ENCODE measurements around the gene PREX1. TPM values are rescaled to one million over a fixed set of nuclear protein-coding genes. Genes with fewer than 3 reads are reported as not detected.

The PREX1 gene
- total RNA-seq, 4 donors from 2014 or later: 9.9 to 150 (median 18.4) TPM

DNA sequence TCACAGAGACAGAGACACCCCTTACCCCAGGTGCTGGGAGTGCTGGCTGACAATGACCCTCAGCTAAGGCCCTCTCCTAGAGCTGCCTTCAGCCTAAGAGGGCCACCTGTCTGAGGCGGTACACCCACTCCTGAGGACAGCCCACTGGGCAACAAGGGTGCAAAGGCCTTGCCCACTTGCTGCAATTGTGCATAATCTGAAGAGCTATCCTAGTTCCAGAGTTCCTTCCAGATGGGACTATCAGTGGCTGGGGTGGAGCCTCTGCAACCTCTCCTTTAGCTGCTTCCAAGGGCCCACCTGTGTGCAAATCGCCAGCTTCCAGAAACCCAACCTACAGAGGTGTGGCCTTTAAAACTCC is 87.5 kb downstream of the PREX1 start:
- DNase-seq: no peak
- no peaks in the 10 kb centered on the region for H3K27me3 ChIP-seq
- H3K4me3 ChIP-seq: no peak overlapping the region
- peaks cover 5 to 23% (median 11%) of the 10 kb centered on the region in 4 donors for H3K4me1 ChIP-seq
- no peaks in the 10 kb centered on the region for H3K36me3 ChIP-seq
- H3K27ac ChIP-seq: peak overlapping the region in 2 of 4 donors; percentile 1 to 9
- TF ChIP-seq POLR2A (IDR thresholded peaks at IDR 0.05): no peak
- TF ChIP-seq, protein P1, sequence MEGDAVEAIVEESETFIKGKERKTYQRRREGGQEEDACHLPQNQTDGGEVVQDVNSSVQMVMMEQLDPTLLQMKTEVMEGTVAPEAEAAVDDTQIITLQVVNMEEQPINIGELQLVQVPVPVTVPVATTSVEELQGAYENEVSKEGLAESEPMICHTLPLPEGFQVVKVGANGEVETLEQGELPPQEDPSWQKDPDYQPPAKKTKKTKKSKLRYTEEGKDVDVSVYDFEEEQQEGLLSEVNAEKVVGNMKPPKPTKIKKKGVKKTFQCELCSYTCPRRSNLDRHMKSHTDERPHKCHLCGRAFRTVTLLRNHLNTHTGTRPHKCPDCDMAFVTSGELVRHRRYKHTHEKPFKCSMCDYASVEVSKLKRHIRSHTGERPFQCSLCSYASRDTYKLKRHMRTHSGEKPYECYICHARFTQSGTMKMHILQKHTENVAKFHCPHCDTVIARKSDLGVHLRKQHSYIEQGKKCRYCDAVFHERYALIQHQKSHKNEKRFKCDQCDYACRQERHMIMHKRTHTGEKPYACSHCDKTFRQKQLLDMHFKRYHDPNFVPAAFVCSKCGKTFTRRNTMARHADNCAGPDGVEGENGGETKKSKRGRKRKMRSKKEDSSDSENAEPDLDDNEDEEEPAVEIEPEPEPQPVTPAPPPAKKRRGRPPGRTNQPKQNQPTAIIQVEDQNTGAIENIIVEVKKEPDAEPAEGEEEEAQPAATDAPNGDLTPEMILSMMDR (IDR thresholded peaks at IDR 0.05): no peak
- no peaks in the 10 kb centered on the region for H3K9me3 ChIP-seq

DNA sequence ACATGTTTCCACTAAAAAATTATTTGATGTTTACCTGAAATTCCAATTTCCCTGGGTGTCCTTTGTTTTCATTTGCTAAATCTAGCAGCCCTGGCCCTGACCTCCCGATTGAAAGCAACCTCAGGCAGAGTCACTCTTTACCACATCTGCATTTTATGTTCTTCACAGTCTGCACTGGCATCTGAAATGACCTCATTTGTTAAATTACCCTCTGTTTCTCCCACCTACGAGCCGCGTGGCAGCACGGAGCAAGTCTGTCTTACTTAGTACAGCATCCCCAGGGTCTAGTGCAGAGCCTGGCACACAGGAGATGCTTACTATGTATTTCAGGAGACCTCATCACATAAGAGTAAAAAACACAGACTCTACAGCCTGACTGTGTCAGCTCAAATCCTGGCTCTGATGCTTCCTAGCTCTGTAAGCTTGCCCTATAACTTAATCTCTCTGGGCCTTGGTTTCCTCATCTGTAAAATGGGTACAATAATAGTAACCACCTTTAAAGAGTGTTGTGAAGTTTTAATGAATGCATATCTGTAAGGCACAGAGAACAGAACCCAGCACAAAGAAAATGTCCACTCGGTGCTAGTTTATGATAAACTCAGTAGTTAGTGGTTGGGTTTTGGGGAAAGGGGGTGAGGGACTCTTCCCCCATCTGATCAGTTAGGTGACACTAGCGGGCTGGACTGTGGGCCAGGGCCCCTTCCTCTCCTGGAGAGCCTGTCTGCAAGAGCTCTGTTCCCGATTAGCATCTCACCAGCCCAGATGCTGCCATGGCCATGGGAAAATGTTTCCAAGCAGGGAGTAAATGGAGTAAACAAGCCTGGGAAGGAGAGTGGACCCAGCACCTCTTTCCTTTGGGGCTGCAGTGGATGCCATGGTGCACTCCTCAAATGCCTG is 88.2 kb downstream of the PREX1 start:
- TF ChIP-seq, protein P1 (IDR thresholded peaks at IDR 0.05): no peak
- no peak for TF ChIP-seq POLR2A (IDR thresholded peaks at IDR 0.05)
- Histone ChIP-seq H3K9me3 (no peaks in the 10 kb centered on the region), H3K4me1 (peaks cover 5 to 23% (median 11%) of the 10 kb centered on the region in 4 donors), H3K27ac (peak overlapping the region in 2 of 4 donors; percentile 1 to 42), H3K27me3 (no peaks in the 10 kb centered on the region), H3K36me3 (no peaks in the 10 kb centered on the region), H3K4me3 (no peak overlapping the region)
- DNase-seq: no peak

DNA sequence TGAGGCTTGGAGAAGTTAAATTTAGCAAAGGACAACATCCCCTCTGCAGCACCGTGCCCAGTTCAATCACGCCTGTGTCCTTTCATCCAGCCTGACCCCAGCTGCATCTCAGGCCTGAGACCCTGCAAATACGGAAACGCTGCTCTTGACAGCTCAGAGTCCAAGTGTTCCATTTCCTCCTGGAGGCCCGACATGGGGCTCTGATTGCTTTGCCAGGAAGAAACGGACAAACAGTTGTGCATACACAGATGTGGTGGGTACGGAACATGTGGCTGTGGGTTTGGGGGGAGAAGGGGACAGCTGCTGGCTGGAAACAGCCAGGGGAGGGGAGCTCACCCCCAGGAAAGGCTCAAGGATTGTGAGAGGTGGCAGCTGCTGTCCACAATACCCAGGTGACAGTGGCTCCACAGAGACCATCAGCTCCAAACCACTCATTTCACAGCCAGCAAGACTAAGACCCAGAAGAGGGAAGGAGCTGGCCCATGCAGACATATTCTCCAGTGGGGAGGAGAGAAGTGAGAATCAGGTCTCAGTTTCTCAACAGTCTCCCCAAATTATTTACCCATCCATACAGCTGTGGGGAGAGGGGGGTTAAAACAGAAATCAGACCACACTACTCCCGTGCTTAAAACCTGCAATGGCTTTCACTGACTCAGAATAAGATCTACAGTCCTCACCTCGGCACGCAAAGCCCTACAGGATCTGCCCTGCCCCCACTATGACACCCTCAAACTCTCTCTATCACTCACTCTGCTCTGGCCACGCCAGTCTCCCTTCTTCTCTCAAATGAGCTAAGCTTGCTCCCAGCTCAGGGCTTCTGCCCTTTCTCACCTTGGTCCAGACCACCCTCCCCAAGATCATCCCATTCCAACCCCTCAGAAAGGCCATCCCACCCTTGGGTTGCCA is 89.1 kb downstream of the PREX1 start:
- no peak overlapping the region for H3K4me3 ChIP-seq
- DNase-seq: no peak
- peak overlapping the region in 2 of 4 donors; percentile 42 to 46 for H3K27ac ChIP-seq

DNA sequence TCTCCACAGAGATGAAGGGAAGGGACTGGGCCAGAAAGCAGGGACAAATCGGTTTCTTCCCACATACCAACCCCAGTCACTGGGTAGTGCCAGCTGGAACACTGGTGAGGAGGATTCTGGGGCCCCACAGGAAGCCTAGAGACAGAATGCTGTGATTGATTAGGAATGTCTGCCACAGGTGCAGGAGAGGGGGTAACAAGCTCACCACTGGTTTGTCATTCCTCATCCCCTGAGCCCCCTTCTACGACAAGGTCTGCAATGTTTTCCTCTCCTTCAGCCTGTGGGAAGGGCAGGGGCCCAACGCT is 89.8 kb downstream of the PREX1 start:
- no peak for DNase-seq

More for the DNA sequence above, 89.1 kb downstream of the PREX1 start:
- Histone ChIP-seq H3K27me3 (no peaks in the 10 kb centered on the region), H3K4me1 (peaks cover 5 to 23% (median 11%) of the 10 kb centered on the region in 4 donors), H3K36me3 (no peaks in the 10 kb centered on the region), H3K9me3 (no peaks in the 10 kb centered on the region)
- TF ChIP-seq, protein P1 (IDR thresholded peaks at IDR 0.05): no peak
- TF ChIP-seq POLR2A (IDR thresholded peaks at IDR 0.05): no peak

DNA sequence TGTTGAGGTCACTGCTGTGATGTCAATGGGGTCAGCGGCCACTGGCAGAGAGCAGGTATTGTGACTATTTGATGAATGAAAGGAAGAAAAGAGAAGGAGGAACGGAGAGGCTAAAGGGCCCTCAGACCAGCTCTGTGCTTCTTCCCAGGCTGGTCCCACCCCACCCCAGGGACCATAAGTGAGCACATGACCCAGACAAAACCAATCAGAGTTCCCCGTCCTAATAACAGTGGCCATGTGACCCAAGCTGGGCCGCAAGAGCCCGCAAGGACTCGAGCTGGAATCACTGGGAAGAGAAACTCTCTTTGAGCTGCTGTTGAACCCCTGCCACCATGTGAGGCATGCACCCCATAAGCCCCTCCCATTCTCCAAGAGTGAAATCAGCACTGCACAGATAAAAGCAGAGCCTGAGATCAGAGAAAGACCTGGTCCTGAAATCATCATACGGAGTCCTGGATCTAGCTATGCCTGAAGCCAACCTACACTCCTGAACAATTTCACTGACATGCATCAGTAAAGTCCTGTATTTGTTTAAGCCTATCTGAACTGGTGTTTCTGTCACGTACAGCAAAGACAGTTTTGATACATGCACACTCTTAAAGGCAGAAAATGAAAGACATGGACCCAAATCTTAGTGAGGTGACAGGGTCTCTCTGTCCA is 90.2 kb downstream of the PREX1 start:
- DNase-seq: no peak
- Histone ChIP-seq H3K4me1 (peaks cover 5 to 23% (median 11%) of the 10 kb centered on the region in 4 donors), H3K9me3 (no peaks in the 10 kb centered on the region), H3K36me3 (no peaks in the 10 kb centered on the region), H3K4me3 (no peak overlapping the region), H3K27ac (peak overlapping the region in 2 of 4 donors; percentile 10 to 42), H3K27me3 (no peaks in the 10 kb centered on the region)
- TF ChIP-seq POLR2A (IDR thresholded peaks at IDR 0.05): no peak
- TF ChIP-seq, protein P1 (IDR thresholded peaks at IDR 0.05): no peak

More for the DNA sequence above, 89.8 kb downstream of the PREX1 start:
- H3K9me3 ChIP-seq: no peaks in the 10 kb centered on the region
- no peak overlapping the region for H3K4me3 ChIP-seq
- H3K4me1 ChIP-seq: peaks cover 5 to 23% (median 11%) of the 10 kb centered on the region in 4 donors
- no peaks in the 10 kb centered on the region for H3K27me3 ChIP-seq
- TF ChIP-seq, protein P1 (IDR thresholded peaks at IDR 0.05): no peak
- no peak for TF ChIP-seq POLR2A (IDR thresholded peaks at IDR 0.05)
- H3K27ac ChIP-seq: peak overlapping the region in 2 of 4 donors; percentile 42 to 46
- H3K36me3 ChIP-seq: no peaks in the 10 kb centered on the region
